ENCODE measurements around the gene KCNAB1. TPM values are rescaled to one million over a fixed set of nuclear protein-coding genes. Genes with fewer than 3 reads are reported as not detected.

Gene KCNAB1
- total and polyA plus RNA-seq, 2 of the 8 experiments (the other 6 are each of a cell fraction or from before 2014, with no cell fraction given), result 0.51 to 2.3 TPM

- Histone ChIP-seq H3K23ac (ENCODE audit: insufficient read length) (no peak overlapping the region), H3K23me2 (ENCODE audit: low read depth, low read length) (no peaks in the 10 kb centered on the region), H4K8ac (ENCODE audit: extremely low read depth, insufficient read depth, low read length) (no peak overlapping the region), H3K56ac (replicated peaks; ENCODE audit: insufficient read length, low read depth, low read length) (no peak overlapping the region), H3K27ac (ENCODE audit: low read depth, low read length) (no peak overlapping the region), H3K4me2 (ENCODE audit: insufficient read depth in 1 of 2, low read depth in 2 of 2, low read length in 2 of 2) (no peak overlapping the region), H3K14ac (ENCODE audit: insufficient read length) (no peak overlapping the region), H3K4me3 (ENCODE audit: extremely low read depth in 1 of 4, insufficient read depth in 2 of 4, low read depth in 3 of 4, low read length in 4 of 4) (no peak overlapping the region), H3K9ac (replicated peaks in 1 of 4; ENCODE audit: extremely low read depth in 1 of 4, low read depth in 3 of 4, low read length in 3 of 4) (no peak overlapping the region), H3K79me1 (ENCODE audit: low read depth, low read length) (no peaks in the 10 kb centered on the region), H3K4me1 (replicated peaks in 1 of 4; ENCODE audit: control insufficient read depth in 3 of 4, insufficient read depth in 4 of 4, low read length in 3 of 4) (peaks cover 0 to under 1% (median under 1%) of the 10 kb centered on the region in 4 experiments; a peak in 2 of 7 replicates), H2BK20ac (ENCODE audit: low read length) (no peak overlapping the region), H4K5ac (ENCODE audit: insufficient read length, low read depth, low read length) (no peak overlapping the region), H2AK5ac (ENCODE audit: low read depth, low read length) (no peak overlapping the region), H3K4ac (replicated peaks; ENCODE audit: insufficient read length, low read depth, low read length) (no peak overlapping the region), H2BK120ac (replicated peaks; ENCODE audit: low read depth, low read length) (no peak overlapping the region), H3K36me3 (ENCODE audit: control insufficient read depth in 2 of 4, insufficient read depth in 4 of 4, low read length in 3 of 4) (no peaks in the 10 kb centered on the region), H3K27me3 (replicated peaks in 1 of 4; ENCODE audit: control insufficient read depth in 3 of 4, extremely low read depth in 1 of 4, insufficient read depth in 3 of 4, low read length in 3 of 4) (no peaks in the 10 kb centered on the region), H2BK5ac (ENCODE audit: low read depth, low read length) (no peak overlapping the region), H2BK15ac (ENCODE audit: low read length) (no peak overlapping the region), H2AFZ (ENCODE audit: low read length) (no peak overlapping the region), H3K9me3 (ENCODE audit: insufficient read depth in 2 of 2, low read depth in 1 of 2, low read length in 1 of 2) (no peaks in the 10 kb centered on the region), H3K18ac (ENCODE audit: extremely low read depth, low read length) (no peak overlapping the region), H3K79me2 (ENCODE audit: control insufficient read depth in 1 of 2, insufficient read depth in 2 of 2, low read length in 2 of 2) (no peaks in the 10 kb centered on the region), H4K20me1 (replicated peaks in 1 of 2; ENCODE audit: control insufficient read depth in 1 of 2, insufficient read depth in 2 of 2, low read length in 2 of 2) (no peaks in the 10 kb centered on the region), H4K91ac (replicated peaks; ENCODE audit: insufficient read length, low read length) (no peak overlapping the region), H2BK12ac (ENCODE audit: low read depth, low read length) (no peak overlapping the region)
- ChIA-PET POLR2A (ENCODE audit: partially characterized antibody) (no interaction called here), CTCF (ENCODE audit: partially characterized antibody) (no interaction called here)
- FAIRE-seq, result no peak
- no peak for DNase-seq (ENCODE audit: low read depth in 1 of 2, low spot score in 2 of 2)
- TF ChIP-seq SRF (IDR thresholded peaks at IDR 0.05; ENCODE audit: low read depth, low read length) (no peak), EP300 (IDR thresholded peaks at IDR 0.05; ENCODE audit: borderline replicate concordance in 1 of 2, low read depth in 2 of 2, low read length in 2 of 2) (no peak), FOSL1 (IDR thresholded peaks at IDR 0.05; ENCODE audit: insufficient read depth, low read depth, low read length) (no peak), TEAD4 (IDR thresholded peaks at IDR 0.05; ENCODE audit: low read depth, low read length) (no peak), KDM4A (IDR thresholded peaks at IDR 0.05; ENCODE audit: low read depth, low read length, severe bottlenecking) (no peak), SP2 (IDR thresholded peaks at IDR 0.05; ENCODE audit: low read length) (no peak), SAP30 (IDR thresholded peaks at IDR 0.05; ENCODE audit: insufficient read depth, insufficient replicate concordance, low read length) (no peak), POLR2AphosphoS5 (IDR thresholded peaks at IDR 0.05; ENCODE audit: low read depth, low read length) (no peak), TCF12 (IDR thresholded peaks at IDR 0.05; ENCODE audit: low read depth, low read length) (no peak), ZNF274 (IDR thresholded peaks at IDR 0.05; ENCODE audit: borderline replicate concordance, extremely low read depth, low read length) (no peak), BRCA1 (IDR thresholded peaks at IDR 0.05; ENCODE audit: low read depth, low read length) (no peak)
- TF ChIP-seq, protein P1, sequence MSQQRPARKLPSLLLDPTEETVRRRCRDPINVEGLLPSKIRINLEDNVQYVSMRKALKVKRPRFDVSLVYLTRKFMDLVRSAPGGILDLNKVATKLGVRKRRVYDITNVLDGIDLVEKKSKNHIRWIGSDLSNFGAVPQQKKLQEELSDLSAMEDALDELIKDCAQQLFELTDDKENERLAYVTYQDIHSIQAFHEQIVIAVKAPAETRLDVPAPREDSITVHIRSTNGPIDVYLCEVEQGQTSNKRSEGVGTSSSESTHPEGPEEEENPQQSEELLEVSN (IDR thresholded peaks at IDR 0.05), result no peak
- 71% methylated on average over 2 of the region's 2 CpGs; no CpG with 5 or more reads in 1 of the 2 experiments for WGBS, 2 experiments (ENCODE audit: extremely low coverage in 1 of 2, insufficient coverage in 1 of 2, insufficient read length in 1 of 2, insufficient replicate concordance in 2 of 2, low coverage in 1 of 2, low lambda C conversion rate in 2 of 2, missing lambda C conversion rate in 1 of 2)
Observed at GRCh38 chr3:156579427-156579851, 459.1 kb downstream of the KCNAB1 start.

Data from H1 (cell line).